Gastrocnemius medialis (tissue), 4 donors: ENCODE measurements around the gene ZBTB7A.

Experiments
- CTCF ChIP-seq, 5 experiments: fragments of 450-650 bp in 3 of 5; fragments of 200-600 bp in 2 of 5; sonication (generic) in 2 of 5; IDR thresholded peaks in 4 of 5; conservative IDR thresholded peaks in 1 of 5; 1 replicate in 4 of 5; 2 replicates in 1 of 5; pipeline ENCODE4 v1.5.1; 2016 to 2019; ENCODE audit warnings: antibody characterized with exemption in 5 of 5, mild to moderate bottlenecking in 3 of 5, moderate library complexity in 3 of 5
- POLR2A ChIP-seq, 2 donors: fragments of 450-650 bp; IDR thresholded peaks; one replicate each; pipeline ENCODE4 v1.6.1; 2017; ENCODE audit warnings: antibody characterized with exemption in 2 of 2, mild to moderate bottlenecking in 2 of 2, moderate library complexity in 2 of 2

GRCh38 chr19:4101496-4101770 is 34.7 kb upstream of the ZBTB7A start:
- TF ChIP-seq CTCF (IDR thresholded peaks at IDR 0.05 in 4 of 5, conservative IDR thresholded peaks at IDR 0.05 in 1 of 5) (no peak), POLR2A (IDR thresholded peaks at IDR 0.05) (no peak)
